GM12874 (cell line): ENCODE measurements around the gene KLHDC9.

Source experiments
- TF ChIP-seq, protein P1 (sequence below): IDR thresholded peaks from 2 replicates; pipeline ENCODE4 v1.5.1; 2011; ENCODE audit warnings: low read depth, mild to moderate bottlenecking, control low read depth, low read length, moderate library complexity; ENCODE audit not compliant: insufficient read depth

The KLHDC9 gene

GRCh38 chr1:161128591-161129420 lies 30.6 kb downstream of the KLHDC9 start:
- TF ChIP-seq, protein P1, sequence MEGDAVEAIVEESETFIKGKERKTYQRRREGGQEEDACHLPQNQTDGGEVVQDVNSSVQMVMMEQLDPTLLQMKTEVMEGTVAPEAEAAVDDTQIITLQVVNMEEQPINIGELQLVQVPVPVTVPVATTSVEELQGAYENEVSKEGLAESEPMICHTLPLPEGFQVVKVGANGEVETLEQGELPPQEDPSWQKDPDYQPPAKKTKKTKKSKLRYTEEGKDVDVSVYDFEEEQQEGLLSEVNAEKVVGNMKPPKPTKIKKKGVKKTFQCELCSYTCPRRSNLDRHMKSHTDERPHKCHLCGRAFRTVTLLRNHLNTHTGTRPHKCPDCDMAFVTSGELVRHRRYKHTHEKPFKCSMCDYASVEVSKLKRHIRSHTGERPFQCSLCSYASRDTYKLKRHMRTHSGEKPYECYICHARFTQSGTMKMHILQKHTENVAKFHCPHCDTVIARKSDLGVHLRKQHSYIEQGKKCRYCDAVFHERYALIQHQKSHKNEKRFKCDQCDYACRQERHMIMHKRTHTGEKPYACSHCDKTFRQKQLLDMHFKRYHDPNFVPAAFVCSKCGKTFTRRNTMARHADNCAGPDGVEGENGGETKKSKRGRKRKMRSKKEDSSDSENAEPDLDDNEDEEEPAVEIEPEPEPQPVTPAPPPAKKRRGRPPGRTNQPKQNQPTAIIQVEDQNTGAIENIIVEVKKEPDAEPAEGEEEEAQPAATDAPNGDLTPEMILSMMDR = no peak

GRCh38 chr1:161130266-161130665 lies 32.1 kb downstream of the KLHDC9 start:
- TF ChIP-seq, protein P1 = no peak

DNA sequence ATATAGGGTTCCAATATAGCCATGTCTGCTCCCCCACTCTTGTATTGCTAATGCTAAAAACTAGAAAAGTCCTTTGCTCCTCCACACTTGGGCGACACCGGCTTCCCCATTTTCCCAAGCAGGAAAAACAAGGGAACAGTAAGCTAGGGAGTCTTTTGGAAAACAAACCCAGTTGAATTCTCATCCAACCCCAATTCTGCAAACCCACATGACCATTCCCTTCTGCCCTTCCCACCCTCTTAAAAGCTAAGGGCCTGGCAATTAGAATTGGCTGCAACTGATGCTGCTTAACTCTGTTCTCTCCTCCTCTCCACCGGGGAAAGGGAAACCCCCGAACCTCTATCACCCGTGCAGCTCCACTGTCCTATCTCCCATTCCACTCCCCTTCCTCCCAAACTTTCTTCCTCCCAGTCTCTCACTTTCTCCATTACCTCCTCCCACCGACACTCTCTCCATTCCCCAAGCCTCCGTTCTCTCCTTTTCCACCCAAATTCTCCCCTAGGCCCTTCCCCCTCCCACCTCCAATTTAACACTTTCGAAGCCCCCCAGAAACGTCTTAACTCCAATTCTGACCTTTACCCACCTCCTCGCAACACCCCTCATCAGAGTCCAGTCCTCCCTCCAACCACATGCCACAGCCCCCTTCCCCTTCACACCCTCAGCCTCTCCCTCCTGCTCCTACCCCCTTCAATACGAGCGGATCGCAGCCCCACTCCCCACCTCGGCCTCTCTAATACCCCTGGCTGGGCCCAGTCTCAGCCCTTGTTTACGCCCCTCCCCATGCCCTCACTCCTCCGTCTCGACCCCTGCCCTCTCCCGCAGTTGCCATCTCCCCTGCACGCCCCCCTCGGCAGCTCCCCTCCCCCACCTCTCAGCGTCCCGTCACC lies 33.6 kb downstream of the KLHDC9 start:
- TF ChIP-seq, protein P1 = no peak

DNA sequence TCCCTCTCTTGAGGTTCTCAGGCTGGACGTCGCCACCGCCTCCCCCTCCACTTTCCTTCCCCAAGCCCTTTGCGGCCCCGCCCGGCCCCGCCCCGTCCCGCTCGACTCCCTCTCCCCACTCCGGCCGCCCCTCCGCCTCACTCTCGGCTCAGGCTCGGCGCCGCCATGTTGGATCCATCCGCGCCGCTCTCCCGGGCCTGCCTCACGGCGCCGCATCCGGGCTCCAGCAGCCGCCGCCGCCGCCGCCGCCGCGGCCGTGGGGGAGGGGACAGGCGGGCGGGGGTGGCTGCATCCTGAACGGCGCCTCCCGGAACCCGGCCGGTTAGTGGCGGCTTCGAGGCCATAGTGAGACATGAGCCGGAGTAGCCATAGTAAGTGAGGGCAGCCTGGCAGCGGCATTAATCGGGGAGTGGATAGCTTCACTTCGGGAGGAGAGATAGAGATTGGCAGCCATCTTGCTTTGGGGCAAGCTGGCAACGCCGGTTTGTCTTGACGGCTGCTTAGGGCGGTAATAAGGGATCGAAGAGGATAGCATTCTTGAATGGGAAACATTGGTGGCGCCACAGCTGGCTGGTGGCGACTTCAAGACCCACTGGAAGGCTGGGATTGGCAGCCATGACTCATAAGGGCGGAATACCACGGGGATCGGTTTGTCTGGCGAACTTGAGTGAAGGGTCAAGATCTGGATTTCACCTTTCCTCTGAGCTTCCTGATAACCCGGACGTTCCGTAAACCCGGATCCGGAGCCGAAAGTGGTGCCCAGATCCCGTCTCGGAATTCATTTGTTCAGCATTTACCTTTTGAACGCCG lies 34.5 kb downstream of the KLHDC9 start, which contains the start of gene DEDD:
DEDD (minus strand) TSS at position 258 of the 810 bp plus-strand sequence. CDS start 8,205 bp downstream, outside the sequence.
- TF ChIP-seq, protein P1 = no peak

- TF ChIP-seq, protein P1 = no peak
Observed at GRCh38 chr1:161133220-161133740, 35.1 kb downstream of the KLHDC9 start.

- TF ChIP-seq, protein P1 = no peak
Observed at GRCh38 chr1:161137881-161138280, 39.7 kb downstream of the KLHDC9 start.
